CD4-positive, alpha-beta T cell treated with Interleukin-12 subunit alpha and Interleukin-12 subunit beta, for 1 hour (primary cell): ENCODE data around the gene PLEKHG4B.
"Not testable (repeated sequence)": the region's sequence is repeated elsewhere in the genome, so short reads cannot be mapped to it uniquely, and the experiment has no call there.

ENCODE experiments used
- DNase-seq: peaks from one replicate; pipeline ENCODE4 v3.0.0-alpha.2; 2020

Gene PLEKHG4B

GRCh38 chr5:158807-159447, 67.0 kb downstream of the PLEKHG4B start:
- DNase-seq = no peak

GRCh38 chr5:159448-160172, 67.6 kb downstream of the PLEKHG4B start:
- no peak for DNase-seq

- DNase-seq = no peak
These were observed 68.2 kb downstream of the PLEKHG4B start for GRCh38 chr5:160173-160510.

DNA sequence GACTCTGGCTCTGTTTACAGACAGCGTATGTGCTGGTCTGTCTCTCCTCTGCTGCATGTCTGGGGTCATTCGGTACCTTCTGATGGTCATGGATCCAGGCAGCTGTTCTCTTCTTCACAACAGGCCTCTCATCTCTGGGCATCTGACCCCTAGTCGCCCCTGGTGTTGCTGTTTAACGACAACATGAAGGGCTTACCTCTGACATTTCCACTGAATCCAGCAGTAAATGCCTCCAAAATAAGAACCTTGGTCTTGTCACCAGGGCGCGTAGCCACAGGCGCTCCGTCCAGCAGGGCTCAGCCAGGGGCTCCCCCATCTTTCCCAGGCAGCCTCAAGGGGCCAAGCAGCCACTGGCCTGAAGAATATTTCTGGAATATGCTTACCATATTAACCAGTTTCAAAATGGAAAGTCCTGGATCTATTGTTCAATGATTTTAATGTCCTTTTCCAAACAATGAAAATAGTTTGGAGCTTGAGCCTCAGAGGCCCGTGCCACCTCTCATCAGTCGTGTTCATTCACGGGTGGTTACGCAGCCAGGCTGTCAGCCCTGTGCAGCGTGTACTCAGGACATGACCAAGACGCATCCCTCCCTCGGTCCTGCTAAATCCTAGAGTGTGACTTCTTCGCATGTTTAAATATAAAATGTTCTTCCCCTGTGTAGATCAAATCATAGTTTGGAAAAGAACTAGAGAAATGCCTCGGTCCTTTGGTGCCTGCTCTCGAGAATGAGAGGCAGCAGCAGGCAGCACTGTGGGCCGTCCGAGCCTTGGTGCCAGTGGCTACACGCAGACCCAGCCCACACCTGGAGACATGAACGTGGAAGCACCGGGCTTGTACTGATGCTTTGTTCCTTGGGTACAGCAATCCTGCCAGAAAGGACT, 69.2 kb downstream of the PLEKHG4B start:
- no peak for DNase-seq

- DNase-seq = no peak
These were observed 69.8 kb downstream of the PLEKHG4B start for GRCh38 chr5:161803-162110.

DNA sequence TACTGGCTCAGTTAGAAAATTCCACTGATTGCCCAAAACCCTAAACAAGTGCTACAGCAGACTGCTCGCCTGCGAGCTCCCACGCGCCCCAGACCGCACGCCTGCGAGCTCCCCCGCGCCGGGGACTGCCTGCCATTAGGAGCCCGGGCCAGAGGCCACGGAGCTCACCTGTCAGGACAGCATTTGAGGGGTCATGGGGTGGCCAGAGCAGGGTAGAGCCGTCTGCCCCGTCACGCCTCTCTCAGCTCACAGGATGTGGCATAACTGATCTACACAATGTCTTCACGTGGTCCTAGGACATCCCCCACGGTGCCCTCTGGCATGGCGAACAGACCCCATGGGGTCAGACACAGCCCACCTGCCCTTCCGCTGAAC, 70.2 kb downstream of the PLEKHG4B start:
- no peak for DNase-seq

DNA sequence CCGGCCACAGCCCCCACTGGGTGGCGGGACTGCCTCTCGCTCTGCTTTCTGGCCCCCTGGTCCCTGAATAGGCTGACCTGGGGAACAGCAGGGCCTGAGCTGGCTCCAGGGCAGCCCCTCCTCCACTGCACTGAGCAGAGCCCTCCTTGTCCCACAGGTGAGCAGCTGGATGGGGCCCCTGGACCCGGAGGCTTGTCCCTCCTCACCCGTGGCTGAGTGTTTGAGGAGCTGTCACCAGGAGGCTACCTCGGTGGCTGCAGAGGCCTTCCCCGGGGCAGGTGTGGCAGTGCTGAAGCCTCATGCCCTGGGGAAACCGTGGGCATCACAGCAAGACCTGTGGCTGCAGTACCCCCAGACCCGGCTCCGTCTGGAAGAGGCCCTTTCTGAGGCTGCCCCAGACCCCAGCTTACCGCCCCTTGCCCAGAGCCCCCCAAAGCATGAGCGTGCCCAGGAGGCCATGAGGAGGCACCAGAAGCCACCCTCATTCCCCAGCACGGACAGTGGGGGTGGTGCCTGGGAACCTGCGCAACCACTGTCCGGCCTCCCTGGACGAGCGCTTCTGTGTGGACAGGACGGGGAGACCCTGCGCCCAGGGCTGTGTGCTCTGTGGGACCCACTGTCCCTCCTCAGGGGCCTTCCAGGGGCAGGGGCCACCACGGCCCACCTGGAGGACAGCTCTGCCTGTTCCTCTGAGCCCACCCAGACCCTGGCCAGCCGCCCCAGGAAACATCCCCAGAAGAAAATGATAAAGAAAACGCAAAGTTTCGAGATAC, 70.8 kb downstream of the PLEKHG4B start:
- no peak for DNase-seq

DNA sequence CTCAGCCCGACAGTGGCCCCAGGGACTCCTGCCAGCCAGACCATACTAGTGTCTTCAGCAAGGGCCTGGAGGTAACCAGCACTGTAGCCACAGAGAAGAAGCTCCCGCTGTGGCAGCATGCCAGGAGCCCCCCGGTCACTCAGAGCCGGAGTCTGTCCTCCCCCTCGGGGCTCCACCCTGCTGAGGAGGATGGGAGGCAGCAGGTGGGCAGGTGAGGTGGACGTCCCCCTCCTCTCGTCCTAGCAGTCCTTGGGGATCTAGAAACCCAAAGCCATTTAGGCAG, 71.3 kb downstream of the PLEKHG4B start:
- DNase-seq = no peak

DNA sequence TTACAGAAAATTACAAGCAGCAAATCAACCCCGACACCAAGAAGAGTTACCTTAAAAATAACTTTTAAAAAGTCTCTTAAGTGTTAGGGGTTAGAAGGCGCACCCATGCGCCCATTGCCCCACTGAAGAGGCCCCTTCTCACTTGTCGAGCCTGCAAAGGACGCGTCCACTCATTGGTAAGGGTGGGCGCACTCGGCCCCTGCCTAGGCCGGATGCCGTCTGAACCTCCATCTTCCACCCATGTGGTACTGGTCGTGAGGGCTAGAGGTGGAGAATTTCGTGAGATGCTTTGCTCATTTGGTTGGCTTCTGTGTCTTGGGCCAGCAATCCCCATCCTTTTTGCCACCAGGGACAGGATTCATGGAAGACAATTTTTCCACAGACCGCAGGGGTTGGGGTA, 71.9 kb downstream of the PLEKHG4B start:
- no peak for DNase-seq

DNA sequence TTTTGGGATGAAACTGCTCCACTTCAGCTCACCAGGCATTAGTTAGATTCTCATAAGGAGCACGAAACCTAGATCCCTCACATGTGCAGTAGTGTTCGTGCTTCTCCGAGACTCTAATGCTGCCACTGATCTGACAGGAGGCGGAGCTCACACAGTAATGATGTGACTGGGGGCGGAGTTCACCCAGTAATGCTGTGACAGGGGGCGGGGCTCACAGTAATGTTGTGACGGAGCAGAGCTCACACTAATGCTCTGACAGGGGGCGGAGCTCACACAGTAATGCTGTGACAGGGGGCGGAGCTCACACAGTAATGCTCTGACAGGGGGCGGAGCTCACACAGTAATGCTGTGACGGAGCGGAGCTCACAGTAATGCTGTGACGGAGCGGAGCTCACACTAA, 72.3 kb downstream of the PLEKHG4B start:
- DNase-seq = no peak

GRCh38 chr5:164783-165182, 72.8 kb downstream of the PLEKHG4B start:
- DNase-seq = not testable (repeated sequence)

DNA sequence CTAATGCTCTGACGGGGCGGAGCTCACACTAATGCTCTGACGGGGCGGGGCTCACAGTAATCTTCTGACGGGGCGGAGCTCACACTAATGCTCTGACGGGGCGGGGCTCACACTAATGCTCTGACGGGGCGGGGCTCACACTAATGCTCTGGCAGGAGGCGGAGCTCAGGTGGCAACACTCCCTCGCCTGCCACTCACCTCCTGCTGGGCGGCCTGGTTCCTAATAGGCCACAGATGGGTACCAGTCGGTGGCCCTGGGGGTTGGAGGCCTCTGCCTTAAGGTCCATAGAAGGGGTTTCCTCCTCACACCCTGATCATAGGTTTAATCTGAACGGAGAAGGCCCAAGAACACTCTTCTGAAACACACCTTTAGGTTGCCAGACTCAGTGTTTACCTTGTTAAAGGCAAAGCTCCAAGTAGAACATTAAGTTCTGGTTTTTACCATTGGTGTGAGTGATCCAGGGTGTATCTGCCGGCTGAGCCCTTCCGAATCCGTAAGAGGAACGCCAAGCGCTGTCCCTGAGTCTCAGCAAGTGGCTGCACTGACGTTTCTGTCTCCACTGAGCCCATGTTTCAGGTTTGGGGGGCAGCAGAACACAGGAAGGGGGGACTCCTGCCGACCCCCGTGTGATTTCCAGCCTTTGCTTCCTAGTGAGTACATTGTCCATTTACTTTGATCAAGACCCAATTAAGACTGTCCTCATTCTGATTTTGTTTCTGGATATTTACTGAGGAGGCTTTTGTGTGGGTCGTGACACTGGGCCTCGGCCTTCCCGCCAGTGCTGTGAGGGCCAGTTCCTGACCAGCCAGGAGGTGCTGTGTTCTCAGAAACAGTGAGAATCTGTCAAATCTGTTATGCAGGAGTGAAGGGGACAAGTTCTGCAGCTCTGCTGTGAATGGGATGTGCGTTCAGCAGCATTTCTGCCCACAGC, 74.7 kb downstream of the PLEKHG4B start:
- DNase-seq = no peak

- no peak for DNase-seq
These were observed 75.5 kb downstream of the PLEKHG4B start for GRCh38 chr5:167511-167910.

DNA sequence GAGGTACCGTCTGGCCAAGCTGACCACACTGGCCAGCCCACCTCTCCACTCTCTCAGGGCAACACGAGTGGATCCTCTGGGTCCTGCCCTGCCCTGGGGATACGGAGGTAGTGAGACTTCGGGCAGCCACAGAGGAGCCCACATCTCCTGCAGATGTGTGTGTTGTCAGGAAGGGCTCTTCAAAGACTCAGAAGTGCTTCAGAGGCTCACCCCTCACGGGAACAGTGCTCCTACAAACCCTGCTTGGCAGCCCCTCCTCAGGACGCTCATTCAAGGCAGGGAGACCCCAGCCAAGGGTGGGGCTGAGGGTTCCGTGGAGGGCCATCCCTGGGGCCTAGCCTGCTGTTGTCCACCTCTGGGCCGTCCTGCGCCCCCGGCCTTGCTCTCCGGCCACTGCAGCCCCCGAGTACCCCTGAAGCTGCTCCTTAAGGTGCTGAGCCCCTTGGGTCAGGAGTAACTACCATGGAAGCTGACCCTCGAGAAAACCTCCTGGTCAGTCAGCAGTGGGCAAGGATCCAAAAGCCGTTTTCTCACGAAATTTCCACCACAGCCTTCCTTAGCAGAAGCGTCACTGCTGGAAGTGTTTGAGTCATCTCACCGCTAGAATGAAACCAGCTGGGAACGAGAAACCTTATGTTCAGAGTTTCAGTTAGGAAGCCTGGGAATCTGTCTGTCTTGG, 76.2 kb downstream of the PLEKHG4B start:
- no peak for DNase-seq

DNA sequence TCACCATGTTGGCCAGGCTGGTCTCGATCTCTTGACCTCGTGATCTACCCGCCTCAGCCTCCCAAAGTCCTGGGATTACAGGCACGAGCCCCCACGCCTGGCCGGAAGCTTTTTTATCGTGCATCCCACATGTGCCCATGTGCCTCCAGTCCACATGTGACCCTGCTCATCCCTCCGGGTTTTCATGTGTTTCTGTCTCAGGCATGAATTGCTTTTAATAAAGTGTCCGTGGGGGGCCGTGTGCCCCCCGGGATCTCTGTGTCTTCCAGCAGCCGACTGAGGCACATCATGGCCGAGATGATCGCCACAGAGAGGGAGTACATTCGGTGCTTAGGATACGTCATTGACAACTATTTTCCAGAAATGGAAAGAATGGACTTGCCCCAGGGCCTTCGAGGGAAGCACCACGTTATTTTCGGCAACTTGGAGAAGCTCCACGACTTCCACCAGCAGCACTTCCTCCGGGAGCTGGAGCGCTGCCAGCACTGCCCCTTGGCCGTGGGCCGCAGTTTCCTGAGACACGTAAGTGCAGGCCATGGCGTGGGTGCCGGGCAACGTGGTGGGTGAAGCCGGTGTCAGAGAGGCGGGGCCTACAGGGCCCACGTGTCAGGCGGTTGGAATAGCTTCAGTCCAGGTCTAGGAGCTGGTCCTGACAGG, 77.2 kb downstream of the PLEKHG4B start:
- DNase-seq = no peak

- no peak for DNase-seq
These were observed 77.7 kb downstream of the PLEKHG4B start for GRCh38 chr5:169728-170094.

DNA sequence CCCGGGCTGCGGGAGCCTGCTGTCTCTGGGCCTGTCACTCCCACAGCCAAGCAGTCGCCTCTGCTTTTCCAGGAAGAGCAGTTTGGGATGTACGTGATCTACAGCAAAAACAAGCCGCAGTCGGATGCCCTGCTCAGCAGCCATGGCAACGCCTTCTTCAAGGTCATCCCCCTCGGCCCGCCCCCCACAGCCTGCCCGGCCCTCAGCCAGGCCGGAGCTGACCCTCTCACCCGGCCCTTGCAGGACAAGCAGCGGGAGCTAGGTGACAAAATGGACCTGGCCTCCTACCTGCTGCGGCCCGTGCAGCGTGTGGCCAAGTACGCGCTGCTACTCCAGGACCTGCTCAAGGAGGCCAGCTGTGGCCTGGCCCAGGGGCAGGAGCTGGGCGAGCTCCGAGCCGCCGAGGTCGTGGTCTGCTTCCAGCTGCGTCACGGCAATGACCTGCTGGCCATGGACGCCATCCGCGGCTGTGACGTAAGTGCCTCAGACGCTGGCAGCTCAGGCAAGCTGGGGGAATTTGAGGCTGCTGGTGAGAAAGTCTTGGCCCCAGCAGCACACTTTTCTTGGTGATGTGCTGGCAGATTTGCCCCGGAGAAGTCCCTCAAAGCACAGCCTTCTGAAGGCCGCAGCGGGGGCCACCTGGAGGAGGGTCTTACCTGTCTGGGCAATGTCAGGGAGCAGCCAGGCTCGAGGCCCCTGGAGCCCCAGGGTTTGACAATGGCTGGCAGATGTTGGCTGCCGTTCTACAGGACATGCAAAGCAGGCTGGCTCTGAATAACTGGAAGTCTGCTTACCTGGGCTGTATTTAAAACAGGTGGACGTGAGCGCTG, 79.2 kb downstream of the PLEKHG4B start:
- DNase-seq = no peak

DNA sequence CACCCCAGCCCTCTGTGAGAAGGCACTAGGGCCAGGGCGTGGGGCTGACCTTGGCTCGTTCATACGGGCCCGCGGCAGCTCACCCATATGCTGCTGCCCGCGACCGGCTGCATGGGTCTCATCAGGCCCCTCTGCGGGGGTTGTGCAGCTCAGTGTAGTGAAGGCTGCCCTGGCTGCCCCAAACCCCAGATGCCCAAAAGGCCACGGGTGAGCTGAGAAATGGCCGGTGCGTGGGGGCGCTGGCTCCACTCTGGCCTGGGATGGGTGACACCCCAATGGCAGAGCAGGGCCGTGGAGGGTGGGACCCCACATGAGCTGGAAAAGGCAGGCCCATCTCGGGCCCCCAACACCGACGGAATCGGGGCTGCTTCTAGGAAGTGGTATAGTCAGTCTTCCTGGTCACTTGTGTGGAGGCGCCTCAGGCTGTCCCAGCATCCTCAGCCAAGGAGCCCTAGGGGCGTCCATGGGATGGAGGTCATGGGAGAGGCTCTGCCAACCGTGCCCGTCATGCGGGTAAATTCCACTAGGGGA, 79.9 kb downstream of the PLEKHG4B start:
- DNase-seq = no peak

GRCh38 chr5:172421-172820, 80.5 kb downstream of the PLEKHG4B start:
- DNase-seq = no peak

DNA sequence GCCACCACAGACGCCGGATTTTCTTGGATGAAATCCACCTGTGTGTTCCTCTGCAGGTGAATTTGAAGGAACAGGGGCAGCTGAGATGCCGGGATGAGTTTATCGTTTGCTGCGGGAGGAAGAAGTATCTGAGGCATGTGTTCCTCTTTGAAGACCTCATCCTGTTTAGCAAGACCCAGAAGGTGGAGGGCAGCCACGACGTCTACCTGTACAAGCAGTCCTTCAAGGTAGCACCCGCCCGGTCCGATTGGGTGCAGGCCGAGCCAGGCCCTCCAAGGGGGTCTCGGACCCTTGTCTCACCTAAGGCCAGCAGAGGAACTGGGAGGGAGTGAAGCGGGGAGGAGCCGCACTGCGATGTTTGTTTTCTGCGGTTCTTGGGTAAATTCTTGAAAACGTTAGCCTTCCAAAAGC, 80.9 kb downstream of the PLEKHG4B start:
- DNase-seq = no peak
